GM12878 (cell line): ENCODE measurements around the gene UBR3. TPM values are rescaled to one million over a fixed set of nuclear protein-coding genes. Genes with fewer than 3 reads are reported as not detected.
A peak's percentile ranks its signal among the peaks of the same experiment; 100 is the strongest.

Source experiments
- ASH2L ChIP-seq: fragments of 300-600, 200-600 bp; sonication (generic); IDR thresholded peaks from 2 replicates; pipeline ENCODE4 v1.6.1; 2017; ENCODE audit warnings: low read depth, mild to moderate bottlenecking, borderline replicate concordance
- BCL11A ChIP-seq: IDR thresholded peaks from 2 replicates; pipeline ENCODE4 v1.6.1; 2011; ENCODE audit warnings: low read depth, low read length
- BCL3 ChIP-seq: IDR thresholded peaks from 2 replicates; pipeline ENCODE4 v1.6.1; 2011; ENCODE audit warnings: borderline replicate concordance, low read depth, mild to moderate bottlenecking, moderate library complexity, low read length; ENCODE audit not compliant: insufficient read depth, poor library complexity, severe bottlenecking
- CEBPB ChIP-seq, 2 experiments: fragments of 150-350 bp in 1 of 2; IDR thresholded peaks; 2 replicates each; pipeline ENCODE4 v1.6.1; 2012 to 2014; ENCODE audit warnings: low read depth in 2 of 2, low read length in 2 of 2, borderline replicate concordance in 1 of 2, inconsistent platforms in 1 of 2
- CHD2 ChIP-seq: IDR thresholded peaks from 2 replicates; pipeline ENCODE4 v1.6.1; 2011; ENCODE audit warnings: low read depth, low read length, improper control_type of control experiment, borderline replicate concordance
- CREB1 ChIP-seq: IDR thresholded peaks from 2 replicates; pipeline ENCODE4 v1.6.1; 2012; ENCODE audit warnings: low read depth, mild to moderate bottlenecking, inconsistent platforms
- DPF2 ChIP-seq: fragments of 450-650 bp; IDR thresholded peaks from 2 replicates; pipeline ENCODE4 v1.6.1; 2017; ENCODE audit warnings: mild to moderate bottlenecking
- EED ChIP-seq: sonication (generic); IDR thresholded peaks from 2 replicates; pipeline ENCODE4 v1.6.1; 2016; ENCODE audit warnings: antibody characterized with exemption, low read depth
- EP300 ChIP-seq, 2 experiments: fragments of 150-350 bp in 1 of 2; IDR thresholded peaks; 2 replicates each; pipeline ENCODE4 v1.6.1; 2011 to 2012; ENCODE audit warnings: low read depth in 2 of 2, low read length in 2 of 2, borderline replicate concordance in 1 of 2, improper control_type of control experiment in 1 of 2, inconsistent platforms in 1 of 2; ENCODE audit not compliant: control insufficient read depth in 1 of 2
- GABPA ChIP-seq: IDR thresholded peaks from 2 replicates; pipeline ENCODE4 v1.6.1; 2014; ENCODE audit warnings: antibody characterized with exemption, low read depth, mild to moderate bottlenecking, inconsistent platforms
- GATAD2B ChIP-seq: fragments of 450-650 bp; conservative IDR thresholded peaks from 2 replicates; pipeline ENCODE4 v1.6.1; 2017; ENCODE audit warnings: low read depth, mild to moderate bottlenecking, moderate library complexity
- KLF5 ChIP-seq: fragments of 450-650 bp; IDR thresholded peaks from 2 replicates; pipeline ENCODE4 v1.6.1; 2014; ENCODE audit warnings: mild to moderate bottlenecking; ENCODE audit not compliant: partially characterized antibody
- NBN ChIP-seq: fragments of 450-650 bp; IDR thresholded peaks from 2 replicates; pipeline ENCODE4 v1.6.1; 2016
- NR2C2 ChIP-seq: IDR thresholded peaks from 2 replicates; pipeline ENCODE4 v1.6.1; 2011; ENCODE audit warnings: borderline replicate concordance, low read depth; ENCODE audit not compliant: control insufficient read depth, insufficient read length
- NR2F1 ChIP-seq: fragments of 450-650 bp; conservative IDR thresholded peaks from 2 replicates; pipeline ENCODE4 v1.6.1; 2017; ENCODE audit warnings: mild to moderate bottlenecking
- NRF1 ChIP-seq: conservative IDR thresholded peaks from 2 replicates; pipeline ENCODE4 v1.6.1; 2011; ENCODE audit warnings: mild to moderate bottlenecking, low read depth, low read length, improper control_type of control experiment
- SIX5 ChIP-seq: IDR thresholded peaks from 2 replicates; pipeline ENCODE4 v1.6.1; 2011; ENCODE audit warnings: mild to moderate bottlenecking, low read depth, low read length, moderate library complexity; ENCODE audit not compliant: severe bottlenecking
- SMARCA5 ChIP-seq: fragments of 450-650 bp; IDR thresholded peaks from 2 replicates; pipeline ENCODE4 v1.6.1; 2017; ENCODE audit warnings: mild to moderate bottlenecking
- SP1 ChIP-seq: IDR thresholded peaks from one replicate; pipeline ENCODE4 v1.6.1; 2011; ENCODE audit warnings: low read depth, low read length
- TCF12 ChIP-seq: IDR thresholded peaks from 2 replicates; pipeline ENCODE4 v1.6.1; 2011; ENCODE audit warnings: low read depth, mild to moderate bottlenecking, low read length
- TCF7 ChIP-seq: IDR thresholded peaks from 2 replicates; pipeline ENCODE4 v1.6.1; 2014; ENCODE audit warnings: antibody characterized with exemption, borderline replicate concordance
- ZNF207 ChIP-seq: fragments of 450-650 bp; IDR thresholded peaks from 2 replicates; pipeline ENCODE4 v1.6.1; 2014; ENCODE audit warnings: antibody characterized with exemption, mild to moderate bottlenecking, borderline replicate concordance
- polyA plus RNA-seq, 11 experiments: library from polyadenylated mRNA; depleted of rRNA in 4 of 11; unstranded in 6 of 11; stranded (reverse) in 5 of 11; fragments of >200 nt; fragmentation: Nextera tagmentation in 4 of 11; fragmentation: Illumina TruSeq in 1 of 11; extraction: Ambion mirVana in 4 of 11; extraction: Trizol in 1 of 11; gene quantifications; 1 replicate in 1 of 11; 2 replicates in 10 of 11; pipeline versions ENCODE4 v1.2.1 to v1.2.3, GENCODE V29; 2011 to 2016; ENCODE audit warnings: inconsistent platforms in 2 of 11, missing spikeins in 2 of 11, low read depth in 1 of 11
- total RNA-seq, 4 experiments: library from RNA; depleted of rRNA in 3 of 4; stranded (reverse); fragments of >200 nt in 3 of 4; fragmentation: Illumina TruSeq in 1 of 4; extraction: Trizol in 1 of 4; gene quantifications; 2 replicates each; pipeline versions ENCODE4 v1.2.1 to v1.2.3, GENCODE V29; 2013 to 2021
- TF ChIP-seq, protein P1 (sequence below): fragments of 450-650 bp; IDR thresholded peaks from 2 replicates; pipeline ENCODE4 v1.6.1; 2017; ENCODE audit warnings: antibody characterized with exemption, mild to moderate bottlenecking, moderate library complexity
- TF ChIP-seq, protein P2 (sequence below), 3 experiments: IDR thresholded peaks in 2 of 3; conservative IDR thresholded peaks in 1 of 3; 2 replicates each; pipeline ENCODE4 v1.5.1; 2011; ENCODE audit warnings: low read depth in 3 of 3, low read length in 3 of 3, mild to moderate bottlenecking in 3 of 3, control low read depth in 2 of 3, moderate library complexity in 2 of 3, inconsistent platforms in 1 of 3, mixed read lengths in 1 of 3; ENCODE audit not compliant: control insufficient read depth in 2 of 3, insufficient read depth in 1 of 3; ENCODE audit errors: extremely low read depth in 1 of 3

UBR3 gene
- total and polyA plus RNA-seq, 10 of the 15 experiments (the other 5 are each of a cell fraction or from before 2014, with no cell fraction given) = 3.8 to 22.9 (median 11.2) TPM

DNA sequence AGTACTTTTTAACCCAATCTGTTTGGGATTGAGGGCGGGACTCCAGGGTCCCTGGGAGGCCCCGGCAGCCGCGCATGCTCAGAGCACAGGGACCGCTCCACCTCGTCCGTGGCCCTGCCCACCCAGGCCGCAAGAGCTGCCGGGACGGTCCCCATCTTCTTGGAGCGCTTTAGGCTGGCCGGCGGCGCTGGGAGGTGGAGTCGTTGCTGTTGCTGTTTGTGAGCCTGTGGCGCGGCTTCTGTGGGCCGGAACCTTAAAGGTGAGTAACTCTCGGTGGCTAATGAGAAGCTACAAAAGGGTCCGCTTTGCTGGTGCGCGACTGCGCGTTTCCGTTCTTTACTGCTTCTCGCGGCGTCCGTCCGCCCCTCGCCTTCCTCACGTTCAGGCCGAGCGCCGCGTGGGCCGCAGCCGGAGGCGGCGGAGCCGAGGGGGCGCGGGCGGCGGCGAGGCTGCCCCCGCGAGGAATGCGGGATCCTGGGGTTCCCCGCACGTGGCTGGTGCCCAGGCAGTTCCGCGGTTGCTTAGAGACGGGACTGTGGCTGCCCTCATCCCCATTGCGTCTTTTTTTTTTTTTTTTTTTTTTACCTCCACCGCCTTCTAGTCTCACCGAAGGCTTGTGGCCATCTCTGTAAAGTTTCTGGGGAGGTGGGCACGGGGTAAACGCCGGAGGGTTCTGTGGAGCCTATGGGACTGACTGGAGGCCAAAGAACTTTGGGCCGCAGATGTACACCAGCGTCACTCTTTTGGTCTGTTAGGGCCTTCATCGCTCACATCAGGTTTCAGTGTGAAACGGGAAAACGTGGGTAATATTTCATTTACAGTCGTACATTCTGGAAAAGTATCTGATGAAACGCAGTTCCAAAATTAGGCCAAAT, 28.3 kb upstream of the UBR3 start, which contains the start of gene SSB (continued):
- peak; percentile 81; the same call in 1 of the 2 replicates for TF ChIP-seq GATAD2B
- TF ChIP-seq SP1 = no peak
- peak; percentile 75 for TF ChIP-seq ZNF207
- TF ChIP-seq, protein P1, sequence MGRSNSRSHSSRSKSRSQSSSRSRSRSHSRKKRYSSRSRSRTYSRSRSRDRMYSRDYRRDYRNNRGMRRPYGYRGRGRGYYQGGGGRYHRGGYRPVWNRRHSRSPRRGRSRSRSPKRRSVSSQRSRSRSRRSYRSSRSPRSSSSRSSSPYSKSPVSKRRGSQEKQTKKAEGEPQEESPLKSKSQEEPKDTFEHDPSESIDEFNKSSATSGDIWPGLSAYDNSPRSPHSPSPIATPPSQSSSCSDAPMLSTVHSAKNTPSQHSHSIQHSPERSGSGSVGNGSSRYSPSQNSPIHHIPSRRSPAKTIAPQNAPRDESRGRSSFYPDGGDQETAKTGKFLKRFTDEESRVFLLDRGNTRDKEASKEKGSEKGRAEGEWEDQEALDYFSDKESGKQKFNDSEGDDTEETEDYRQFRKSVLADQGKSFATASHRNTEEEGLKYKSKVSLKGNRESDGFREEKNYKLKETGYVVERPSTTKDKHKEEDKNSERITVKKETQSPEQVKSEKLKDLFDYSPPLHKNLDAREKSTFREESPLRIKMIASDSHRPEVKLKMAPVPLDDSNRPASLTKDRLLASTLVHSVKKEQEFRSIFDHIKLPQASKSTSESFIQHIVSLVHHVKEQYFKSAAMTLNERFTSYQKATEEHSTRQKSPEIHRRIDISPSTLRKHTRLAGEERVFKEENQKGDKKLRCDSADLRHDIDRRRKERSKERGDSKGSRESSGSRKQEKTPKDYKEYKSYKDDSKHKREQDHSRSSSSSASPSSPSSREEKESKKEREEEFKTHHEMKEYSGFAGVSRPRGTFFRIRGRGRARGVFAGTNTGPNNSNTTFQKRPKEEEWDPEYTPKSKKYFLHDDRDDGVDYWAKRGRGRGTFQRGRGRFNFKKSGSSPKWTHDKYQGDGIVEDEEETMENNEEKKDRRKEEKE = 0 out of 2 replicates have a peak, but pooled peaks have one; percentile 56
- TF ChIP-seq TCF12 = 0 out of 2 replicates have a peak, but pooled peaks have one; percentile 7
- peak; percentile 70 for TF ChIP-seq GABPA
- peak; percentile 52 for TF ChIP-seq NR2F1
- TF ChIP-seq ASH2L = 0 out of 2 replicates have a peak, but pooled peaks have one; percentile 79
- TF ChIP-seq, protein P2, sequence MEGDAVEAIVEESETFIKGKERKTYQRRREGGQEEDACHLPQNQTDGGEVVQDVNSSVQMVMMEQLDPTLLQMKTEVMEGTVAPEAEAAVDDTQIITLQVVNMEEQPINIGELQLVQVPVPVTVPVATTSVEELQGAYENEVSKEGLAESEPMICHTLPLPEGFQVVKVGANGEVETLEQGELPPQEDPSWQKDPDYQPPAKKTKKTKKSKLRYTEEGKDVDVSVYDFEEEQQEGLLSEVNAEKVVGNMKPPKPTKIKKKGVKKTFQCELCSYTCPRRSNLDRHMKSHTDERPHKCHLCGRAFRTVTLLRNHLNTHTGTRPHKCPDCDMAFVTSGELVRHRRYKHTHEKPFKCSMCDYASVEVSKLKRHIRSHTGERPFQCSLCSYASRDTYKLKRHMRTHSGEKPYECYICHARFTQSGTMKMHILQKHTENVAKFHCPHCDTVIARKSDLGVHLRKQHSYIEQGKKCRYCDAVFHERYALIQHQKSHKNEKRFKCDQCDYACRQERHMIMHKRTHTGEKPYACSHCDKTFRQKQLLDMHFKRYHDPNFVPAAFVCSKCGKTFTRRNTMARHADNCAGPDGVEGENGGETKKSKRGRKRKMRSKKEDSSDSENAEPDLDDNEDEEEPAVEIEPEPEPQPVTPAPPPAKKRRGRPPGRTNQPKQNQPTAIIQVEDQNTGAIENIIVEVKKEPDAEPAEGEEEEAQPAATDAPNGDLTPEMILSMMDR (IDR thresholded peaks at IDR 0.05 in 2 of 3, conservative IDR thresholded peaks at IDR 0.05 in 1 of 3; ENCODE audit: control insufficient read depth in 2 of 3, extremely low read depth in 1 of 3, insufficient read depth in 1 of 3, low read depth in 3 of 3, low read length in 3 of 3) = no peak
- TF ChIP-seq TCF7 = 0 out of 2 replicates have a peak, but pooled peaks have one; percentile 18
- TF ChIP-seq DPF2 = peak; percentile 78
- TF ChIP-seq BCL11A = no peak
- TF ChIP-seq EP300 (IDR thresholded peaks at IDR 0.05; ENCODE audit: borderline replicate concordance in 1 of 2, control insufficient read depth in 1 of 2, low read depth in 2 of 2, low read length in 2 of 2) = 0 out of 4 replicates have a peak, but pooled peaks of 1 of the 2 experiments have one; percentile 26
- TF ChIP-seq NR2C2 = no peak
- TF ChIP-seq SMARCA5 = peak; percentile 81; the same call in 1 of the 2 replicates
- no peak for TF ChIP-seq CEBPB (IDR thresholded peaks at IDR 0.05; ENCODE audit: borderline replicate concordance in 1 of 2, low read depth in 2 of 2, low read length in 2 of 2)
- TF ChIP-seq CREB1 = peak; percentile 66
- TF ChIP-seq BCL3 = peak; percentile 48
- peak; percentile 66 for TF ChIP-seq CHD2
- no peak for TF ChIP-seq EED
- peak; percentile 93 for TF ChIP-seq NRF1
- TF ChIP-seq NBN = peak; percentile 80; the same call in 1 of the 2 replicates
- TF ChIP-seq SIX5 = peak; percentile 1
- TF ChIP-seq KLF5 = peak; percentile 57
